Measurements from ENCODE around the gene IL18R1.

The IL18R1 gene

GRCh38 chr2:102386004-102386403, 30.4 kb downstream of the IL18R1 start:
- CTCF ChIA-PET, result no interaction called here

GRCh38 chr2:102386867-102387541, 31.4 kb downstream of the IL18R1 start:
- POLR2A ChIA-PET (ENCODE audit: low non-redundant PET), result no interaction called here
- H3K27ac ChIP-seq, result no peak overlapping the region
- CTCF ChIA-PET, result no interaction called here
- no peak for TF ChIP-seq CTCF (conservative IDR thresholded peaks at IDR 0.05; ENCODE audit: low read depth)
- DNase-seq (ENCODE audit: low spot score), result no peak

More at GRCh38 chr2:102386004-102386403, 30.4 kb downstream of the IL18R1 start:
- DNase-seq (ENCODE audit: low spot score), result no peak
- TF ChIP-seq CTCF (conservative IDR thresholded peaks at IDR 0.05; ENCODE audit: low read depth), result no peak
- no peak overlapping the region for H3K27ac ChIP-seq
- POLR2A ChIA-PET (ENCODE audit: low non-redundant PET), result no interaction called here

GRCh38 chr2:102387763-102388546, 32.4 kb downstream of the IL18R1 start:
- no peak for TF ChIP-seq CTCF (conservative IDR thresholded peaks at IDR 0.05; ENCODE audit: low read depth)
- no peak overlapping the region for H3K27ac ChIP-seq
- ChIA-PET CTCF (no interaction called here), POLR2A (ENCODE audit: low non-redundant PET) (no interaction called here)
- no peak for DNase-seq (ENCODE audit: low spot score)

- H3K27ac ChIP-seq, result no peak overlapping the region
- ChIA-PET CTCF (no interaction called here), POLR2A (ENCODE audit: low non-redundant PET) (no interaction called here)
- TF ChIP-seq CTCF (conservative IDR thresholded peaks at IDR 0.05; ENCODE audit: low read depth), result no peak
- no peak for DNase-seq (ENCODE audit: low spot score)
These were observed 36.0 kb downstream of the IL18R1 start for GRCh38 chr2:102391565-102391964.

GRCh38 chr2:102392096-102392495, 36.5 kb downstream of the IL18R1 start:
- no peak overlapping the region for H3K27ac ChIP-seq
- ChIA-PET CTCF (no interaction called here), POLR2A (ENCODE audit: low non-redundant PET) (no interaction called here)
- TF ChIP-seq CTCF (conservative IDR thresholded peaks at IDR 0.05; ENCODE audit: low read depth), result no peak
- no peak for DNase-seq (ENCODE audit: low spot score)

- CTCF ChIA-PET, result interaction anchor here (0.5 kb wide), 1 partner anchor 625 kb away, joined by 4 read pairs; no protein-coding TSS in a partner anchor
- POLR2A ChIA-PET (ENCODE audit: low non-redundant PET), result no interaction called here
- H3K27ac ChIP-seq, result no peak overlapping the region
- TF ChIP-seq CTCF (conservative IDR thresholded peaks at IDR 0.05; ENCODE audit: low read depth), result no peak
- no peak for DNase-seq (ENCODE audit: low spot score)
These were observed 37.3 kb downstream of the IL18R1 start for GRCh38 chr2:102392942-102393341.
